GM23248 (cell line): ENCODE results near the gene TMEM273.

Experiments
- EZH2 ChIP-seq: fragments of 200-600 bp; sonication (generic); IDR thresholded peaks from 2 replicates; pipeline ENCODE4 v1.6.1; 2018; ENCODE audit warnings: antibody characterized with exemption, mild to moderate bottlenecking; ENCODE audit not compliant: insufficient read depth, poor library complexity, severe bottlenecking
- EZH2phosphoT487 ChIP-seq: fragments of 200-600 bp; sonication (generic); IDR thresholded peaks from 2 replicates; pipeline ENCODE4 v1.6.1; 2018; ENCODE audit warnings: antibody characterized with exemption, moderate library complexity, mild to moderate bottlenecking, low read depth; ENCODE audit not compliant: insufficient read depth

DNA sequence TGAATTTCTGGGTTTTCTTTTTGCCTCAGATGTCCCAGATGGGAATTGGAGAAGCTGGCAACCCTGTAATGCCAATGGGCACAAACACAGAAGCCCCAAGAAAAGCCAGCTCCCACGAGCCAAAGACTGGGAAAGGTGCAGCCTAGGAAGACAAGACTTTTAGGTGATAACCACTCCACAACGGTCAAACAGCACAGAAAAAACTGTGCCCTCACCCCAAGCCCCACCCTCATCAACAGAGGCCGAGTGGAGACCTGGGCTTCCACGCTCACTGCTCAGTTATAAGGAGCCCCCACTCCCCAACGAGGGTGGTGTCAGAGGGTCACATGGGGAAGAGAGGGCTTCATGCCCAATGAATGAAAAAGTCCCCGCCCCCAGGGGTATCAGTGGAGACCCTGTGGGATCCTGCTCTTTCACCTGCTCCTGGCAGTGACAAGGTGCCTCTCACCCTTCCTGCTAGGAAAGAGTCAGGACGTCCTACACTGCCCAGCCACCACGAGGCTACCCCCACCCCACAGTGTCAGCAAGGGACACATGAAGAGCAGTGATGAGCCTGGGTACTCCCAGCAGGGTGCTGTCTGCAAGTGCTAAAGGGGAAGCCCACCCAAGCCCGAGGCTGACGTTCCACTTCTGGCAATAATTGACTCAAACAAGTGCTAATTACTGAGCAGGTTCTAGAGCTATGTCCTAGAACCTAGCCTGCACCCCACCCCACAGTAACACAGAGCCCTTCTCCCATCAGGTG lies 8.3 kb downstream of the TMEM273 start:
- no peak for TF ChIP-seq EZH2
- no peak for TF ChIP-seq EZH2phosphoT487
